Tibial nerve (tissue), 3 donors: ENCODE measurements around the gene RANBP3.
A peak's percentile ranks its signal among the peaks of the same experiment; 100 is the strongest.

Source experiments
- CTCF ChIP-seq, 5 experiments: fragments of 200-600 bp in 3 of 5; fragments of 450-650 bp in 2 of 5; sonication (generic) in 3 of 5; IDR thresholded peaks; one replicate each; pipeline ENCODE4 v1.5.1; 2016 to 2019; ENCODE audit warnings: antibody characterized with exemption in 5 of 5, mild to moderate bottlenecking in 3 of 5, moderate library complexity in 2 of 5
- POLR2A ChIP-seq, 2 donors: fragments of 450-650 bp; IDR thresholded peaks; one replicate each; pipeline ENCODE4 v1.6.1; 2017; ENCODE audit warnings: antibody characterized with exemption in 2 of 2, mild to moderate bottlenecking in 2 of 2, moderate library complexity in 2 of 2

GRCh38 chr19:5913739-5914357 lies 64.1 kb downstream of the RANBP3 start, which contains the start of gene CAPS:
- TF ChIP-seq CTCF (IDR thresholded peaks at IDR 0.05) (no peak), POLR2A (IDR thresholded peaks at IDR 0.05) (peak in 1 of 2 donors; percentile 12)
